Fibroblast of villous mesenchyme (primary cell): ENCODE results near the gene LARP1. TPM values are rescaled to one million over a fixed set of nuclear protein-coding genes. Genes with fewer than 3 reads are reported as not detected.
A peak's percentile ranks its signal among the peaks of the same experiment; 100 is the strongest.

Source experiments
- DNase-seq: peaks from one replicate; pipeline ENCODE4 v3.0.0-alpha.2; 2010; ENCODE audit warnings: low read depth
- H3K4me3 ChIP-seq: 2 replicates; pipeline ENCODE4 v1.5.1; 2011; ENCODE audit warnings: low read depth, mild to moderate bottlenecking, low read length
- CTCF ChIP-seq: IDR thresholded peaks from 2 replicates; pipeline ENCODE4 v1.5.1; 2012; ENCODE audit warnings: low read depth, mild to moderate bottlenecking, low read length; ENCODE audit not compliant: insufficient read depth
- total RNA-seq: library from RNA; depleted of rRNA; stranded (reverse); fragments of >200 nt; gene quantifications from 2 replicates; pipeline ENCODE4 v1.2.3, GENCODE V29; 2012

Gene LARP1
- total RNA-seq, 1 donor, result 111 TPM

DNA sequence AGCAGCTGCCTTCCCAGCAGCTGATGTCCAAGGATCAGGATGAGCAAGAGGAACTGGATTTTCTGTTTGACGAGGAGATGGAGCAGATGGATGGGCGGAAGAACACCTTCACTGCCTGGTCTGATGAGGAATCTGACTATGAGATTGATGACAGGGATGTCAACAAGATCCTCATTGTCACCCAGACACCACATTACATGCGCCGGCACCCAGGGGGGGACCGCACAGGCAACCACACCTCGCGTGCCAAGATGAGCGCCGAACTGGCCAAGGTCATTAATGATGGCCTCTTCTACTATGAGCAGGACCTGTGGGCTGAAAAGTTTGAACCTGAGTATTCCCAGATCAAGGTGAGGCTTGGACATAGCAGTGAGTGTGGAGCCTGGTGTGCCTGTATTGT is 46.9 kb downstream of the LARP1 start:
- DNase-seq, result no peak
- TF ChIP-seq CTCF, result no peak
- H3K4me3 ChIP-seq, result no peak overlapping the region

- DNase-seq, result no peak
- no peak overlapping the region for H3K4me3 ChIP-seq
- TF ChIP-seq CTCF, result no peak
These were observed 51.0 kb downstream of the LARP1 start for GRCh38 chr5:154806176-154806575.

DNA sequence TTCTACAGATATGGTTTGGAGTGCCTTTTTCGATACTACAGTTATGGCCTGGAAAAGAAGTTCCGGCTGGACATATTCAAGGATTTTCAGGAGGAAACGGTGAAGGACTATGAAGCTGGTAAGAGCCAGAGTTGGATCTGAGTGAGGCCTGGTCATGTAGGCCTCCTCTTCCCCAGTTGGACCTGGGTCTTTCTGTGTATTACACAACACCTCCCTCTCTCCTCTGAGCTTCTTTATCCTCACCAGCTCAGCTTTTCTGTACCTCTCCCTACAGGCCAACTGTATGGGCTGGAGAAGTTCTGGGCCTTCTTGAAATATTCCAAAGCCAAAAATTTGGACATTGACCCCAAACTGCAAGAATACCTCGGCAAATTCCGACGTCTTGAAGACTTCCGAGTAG is 56.1 kb downstream of the LARP1 start:
- no peak for TF ChIP-seq CTCF
- DNase-seq, result no peak
- H3K4me3 ChIP-seq, result no peak overlapping the region

DNA sequence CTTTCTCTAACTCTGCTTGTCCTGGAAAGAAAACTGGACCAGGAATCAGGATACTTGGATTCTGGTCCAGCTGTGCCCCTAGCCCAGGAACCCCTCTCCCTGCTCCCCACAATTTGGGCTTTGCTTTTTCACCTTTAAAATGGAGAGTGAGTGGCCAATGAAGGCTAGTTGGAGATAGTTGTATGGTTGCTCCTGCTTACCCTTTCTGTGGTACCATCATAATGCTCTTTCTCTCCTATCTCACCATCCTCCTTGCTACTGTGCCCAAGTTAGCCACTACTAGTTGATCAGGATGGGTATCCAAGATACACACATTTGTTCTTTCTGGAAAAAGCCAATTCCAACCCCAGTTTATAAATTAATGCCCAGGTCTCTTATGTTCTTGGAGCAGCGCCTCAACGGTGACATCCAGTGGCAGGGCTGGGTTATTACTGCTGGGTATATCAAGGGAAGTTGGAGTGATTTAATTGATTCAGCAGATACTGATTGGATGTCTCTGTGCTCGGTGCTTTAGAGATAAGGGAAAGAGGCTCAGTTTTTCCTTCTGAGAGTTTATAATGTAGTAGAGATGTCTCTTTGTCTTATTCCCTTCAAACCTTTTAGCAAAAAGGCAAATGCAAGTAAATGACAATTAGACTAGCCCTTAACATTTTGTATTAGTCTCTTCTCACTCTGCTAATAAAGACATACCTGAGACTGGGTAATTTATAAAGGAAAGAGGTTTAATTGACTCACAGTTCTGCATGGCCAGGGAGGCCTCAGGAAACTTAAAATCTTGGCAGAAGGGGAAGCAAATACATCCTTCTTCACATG is 56.7 kb downstream of the LARP1 start:
- no peak overlapping the region for H3K4me3 ChIP-seq
- peak; percentile 96 for TF ChIP-seq CTCF
- DNase-seq, result peak; percentile 80

GRCh38 chr5:154813158-154813557 is 58.0 kb downstream of the LARP1 start:
- DNase-seq, result no peak
- TF ChIP-seq CTCF, result no peak
- no peak overlapping the region for H3K4me3 ChIP-seq

DNA sequence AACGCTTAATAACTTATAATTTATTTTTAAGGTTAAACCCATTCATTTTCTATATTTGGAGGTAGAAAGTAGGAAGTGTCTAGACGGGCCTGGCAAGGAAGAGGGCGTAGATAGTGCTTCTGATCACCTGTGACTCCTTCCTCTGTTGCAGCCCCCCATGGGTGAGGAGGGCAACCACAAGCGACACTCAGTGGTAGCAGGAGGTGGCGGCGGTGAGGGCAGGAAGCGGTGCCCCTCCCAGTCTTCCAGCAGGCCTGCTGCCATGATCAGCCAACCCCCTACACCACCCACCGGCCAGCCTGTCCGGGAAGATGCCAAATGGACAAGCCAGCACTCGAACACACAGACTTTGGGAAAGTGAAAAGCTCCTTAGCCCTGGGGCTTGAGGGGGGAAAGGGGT is 58.6 kb downstream of the LARP1 start:
- H3K4me3 ChIP-seq, result no peak overlapping the region
- DNase-seq, result no peak
- TF ChIP-seq CTCF, result no peak

- TF ChIP-seq CTCF, result no peak
- no peak for DNase-seq
- no peak overlapping the region for H3K4me3 ChIP-seq
These were observed 59.8 kb downstream of the LARP1 start for GRCh38 chr5:154815025-154815424.
